Activated CD8-positive, alpha-beta T cell treated with anti-CD3 and anti-CD28 coated beads, Interleukin-2, amount 10 ng/mL, durations not matched to agents 7 days and 5 days (primary cell): Measurements from ENCODE around the gene CCDC88A. TPM values are rescaled to one million over a fixed set of nuclear protein-coding genes. Genes with fewer than 3 reads are reported as not detected.
"Not testable (repeated sequence)": the region's sequence is repeated elsewhere in the genome, so short reads cannot be mapped to it uniquely, and the experiment has no call there.

Experiments used
- ATAC-seq: fragments of 150-1000 bp; cut with Tn5 transposase; one replicate; pipeline ENCODE4 v1.10.0; 2021; ENCODE audit warnings: moderate library complexity
- CTCF ChIA-PET: fragments of 350-600 bp; sonication (Branson Sonifier 250); formaldehyde crosslinking; loops from one replicate; lab custom pipeline; 2021; ENCODE audit warnings: antibody characterized with exemption; lab: Charles Lee
- POLR2A ChIA-PET: fragments of 350-600 bp; sonication (Branson Sonifier 250); formaldehyde crosslinking; loops from one replicate; lab custom pipeline; 2021; ENCODE audit warnings: antibody characterized with exemption; lab: Charles Lee
- DNase-seq: peaks from one replicate; pipeline ENCODE4 v3.0.0-alpha.2; 2020
- H3K27ac Mint-ChIP-seq: one replicate; pipeline ENCODE4 v1.8.0; 2021; ENCODE audit warnings: mild to moderate bottlenecking, mixed read lengths
- H3K27me3 Mint-ChIP-seq: one replicate; pipeline ENCODE4 v1.8.0; 2021; ENCODE audit warnings: low read depth, mixed read lengths
- H3K36me3 Mint-ChIP-seq: one replicate; pipeline ENCODE4 v1.8.0; 2021; ENCODE audit warnings: low read depth, mixed read lengths
- H3K4me1 Mint-ChIP-seq: one replicate; pipeline ENCODE4 v1.8.0; 2021; ENCODE audit warnings: low read depth, mixed read lengths
- H3K4me3 Mint-ChIP-seq: one replicate; pipeline ENCODE4 v1.8.0; 2021; ENCODE audit warnings: mild to moderate bottlenecking, mixed read lengths
- H3K9me3 Mint-ChIP-seq: one replicate; pipeline ENCODE4 v1.8.0; 2022; ENCODE audit warnings: mixed read lengths; ENCODE audit not compliant: insufficient read depth
- total RNA-seq, 2 experiments: library from RNA; stranded (reverse); gene quantifications; one replicate each; pipeline ENCODE4 v1.2.3, GENCODE V29; 2021

Gene CCDC88A
- total RNA-seq, 2 experiments from 2014 or later: 12.0 to 12.9 TPM

DNA sequence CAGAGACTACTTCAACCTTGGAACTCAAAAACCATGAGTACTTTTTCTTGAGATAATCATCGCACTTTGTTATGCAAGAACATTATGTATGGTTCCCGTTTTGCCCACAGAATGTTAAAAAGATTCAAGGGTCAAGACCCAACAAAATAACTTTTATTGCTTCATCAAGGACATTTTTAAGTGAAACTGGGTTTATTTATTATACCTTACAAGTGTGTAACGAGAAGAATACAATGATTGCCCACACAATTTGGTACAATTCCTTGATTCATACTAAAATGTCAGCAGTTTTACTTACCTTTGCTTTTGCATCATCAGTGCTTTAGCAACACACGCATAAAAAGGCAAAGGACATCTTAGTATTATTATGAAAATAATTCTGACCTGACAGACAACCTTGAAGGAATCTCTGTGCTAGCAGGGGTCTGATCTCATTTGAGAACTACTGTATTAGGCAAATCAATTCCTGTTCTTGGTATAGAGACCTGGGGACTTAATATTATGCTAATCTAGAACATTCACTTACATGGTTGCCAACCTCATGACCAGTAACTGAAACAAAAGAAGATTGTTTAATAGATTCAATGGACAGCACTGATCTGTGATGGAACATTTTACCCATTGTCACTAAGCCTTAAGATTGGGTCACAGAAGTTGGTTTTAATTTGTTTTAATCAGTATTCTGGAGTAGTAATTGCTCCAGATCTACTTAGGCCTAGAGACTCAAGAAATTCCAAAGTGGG is 16.2 kb downstream of the CCDC88A start:
- Mint-ChIP-seq H3K27ac (no peak overlapping the region), H3K36me3 (peaks cover 2% of the 10 kb centered on the region), H3K27me3 (no peaks in the 10 kb centered on the region), H3K4me1 (no peaks in the 10 kb centered on the region), H3K9me3 (no peaks in the 10 kb centered on the region), H3K4me3 (no peak overlapping the region)
- DNase-seq (no peak), ATAC-seq (no peak)
- CTCF ChIA-PET: no interaction called here
- POLR2A ChIA-PET: no interaction called here

DNA sequence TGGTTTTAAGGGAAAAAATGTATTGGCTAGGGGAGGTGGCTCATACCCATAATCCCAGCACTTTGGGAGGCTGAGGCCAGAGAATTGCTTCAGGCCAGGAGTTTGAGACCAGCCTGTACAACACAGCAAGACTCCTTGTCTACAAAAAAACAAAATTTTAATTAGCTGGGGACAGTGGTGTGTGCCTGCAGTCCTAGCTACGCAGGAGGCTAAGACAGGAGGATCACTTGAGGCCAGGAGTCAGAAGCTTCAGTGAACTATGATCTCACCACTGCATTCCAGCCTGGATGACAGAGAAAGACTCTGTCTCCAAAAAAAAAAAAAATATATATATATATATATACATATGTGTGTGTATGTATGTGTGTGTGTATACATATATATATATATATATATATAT is 18.5 kb downstream of the CCDC88A start:
- H3K9me3 Mint-ChIP-seq: no peaks in the 10 kb centered on the region

DNA sequence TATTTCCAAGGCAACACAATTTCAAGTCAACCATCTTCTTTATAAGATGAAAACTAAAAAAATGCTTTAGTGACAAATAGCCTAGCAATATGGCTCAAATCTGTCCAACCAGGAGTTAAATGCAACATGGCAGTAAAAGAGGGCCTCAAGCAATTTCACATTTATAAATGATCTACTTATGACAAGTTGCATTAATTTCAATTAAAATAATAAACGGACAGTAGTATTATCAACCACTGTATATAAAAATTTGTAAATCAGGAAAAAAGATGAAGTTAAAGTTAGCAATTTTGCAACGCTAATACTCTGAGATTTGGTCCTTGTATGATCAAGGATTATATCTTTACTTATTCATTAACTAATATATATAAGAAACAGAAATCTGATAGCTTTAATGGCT is 19.3 kb downstream of the CCDC88A start:
- CTCF ChIA-PET: no interaction called here
- H3K4me3 Mint-ChIP-seq: no peak overlapping the region
- ATAC-seq: no peak
- H3K27me3 Mint-ChIP-seq: no peaks in the 10 kb centered on the region
- no peak for DNase-seq
- no peaks in the 10 kb centered on the region for H3K9me3 Mint-ChIP-seq
- no peaks in the 10 kb centered on the region for H3K4me1 Mint-ChIP-seq
- POLR2A ChIA-PET: no interaction called here
- H3K36me3 Mint-ChIP-seq: peaks cover 2% of the 10 kb centered on the region
- H3K27ac Mint-ChIP-seq: no peak overlapping the region

More for the DNA sequence above, 18.5 kb downstream of the CCDC88A start:
- ATAC-seq (no peak), DNase-seq (no peak)
- H3K4me1 Mint-ChIP-seq: no peaks in the 10 kb centered on the region
- no peak overlapping the region for H3K4me3 Mint-ChIP-seq
- ChIA-PET CTCF (no interaction called here), POLR2A (no interaction called here)
- peaks cover 2% of the 10 kb centered on the region for H3K36me3 Mint-ChIP-seq
- no peaks in the 10 kb centered on the region for H3K27me3 Mint-ChIP-seq
- H3K27ac Mint-ChIP-seq: no peak overlapping the region

DNA sequence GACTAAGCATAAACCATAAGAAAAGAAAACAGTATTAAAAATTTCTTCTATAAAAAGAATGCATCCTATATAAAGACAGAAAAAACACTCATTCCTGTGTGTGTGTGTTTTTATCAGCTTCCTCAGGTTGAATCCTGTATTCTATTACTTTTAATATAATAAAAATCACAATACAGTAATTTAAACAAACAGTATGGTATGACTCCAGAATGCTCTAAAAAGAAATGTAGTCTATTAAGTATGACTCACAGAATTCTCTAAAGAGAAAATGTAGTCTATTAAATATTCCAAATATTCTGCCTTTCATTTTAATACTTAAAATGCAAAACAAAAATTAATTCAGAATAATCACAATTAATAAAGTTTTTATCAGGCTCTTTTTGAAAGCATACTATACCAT is 19.8 kb downstream of the CCDC88A start:
- Mint-ChIP-seq H3K4me1 (no peaks in the 10 kb centered on the region), H3K27me3 (no peaks in the 10 kb centered on the region), H3K27ac (no peak overlapping the region), H3K4me3 (no peak overlapping the region), H3K9me3 (no peaks in the 10 kb centered on the region), H3K36me3 (no peaks in the 10 kb centered on the region)
- POLR2A ChIA-PET: no interaction called here
- CTCF ChIA-PET: no interaction called here
- DNase-seq (no peak), ATAC-seq (no peak)

DNA sequence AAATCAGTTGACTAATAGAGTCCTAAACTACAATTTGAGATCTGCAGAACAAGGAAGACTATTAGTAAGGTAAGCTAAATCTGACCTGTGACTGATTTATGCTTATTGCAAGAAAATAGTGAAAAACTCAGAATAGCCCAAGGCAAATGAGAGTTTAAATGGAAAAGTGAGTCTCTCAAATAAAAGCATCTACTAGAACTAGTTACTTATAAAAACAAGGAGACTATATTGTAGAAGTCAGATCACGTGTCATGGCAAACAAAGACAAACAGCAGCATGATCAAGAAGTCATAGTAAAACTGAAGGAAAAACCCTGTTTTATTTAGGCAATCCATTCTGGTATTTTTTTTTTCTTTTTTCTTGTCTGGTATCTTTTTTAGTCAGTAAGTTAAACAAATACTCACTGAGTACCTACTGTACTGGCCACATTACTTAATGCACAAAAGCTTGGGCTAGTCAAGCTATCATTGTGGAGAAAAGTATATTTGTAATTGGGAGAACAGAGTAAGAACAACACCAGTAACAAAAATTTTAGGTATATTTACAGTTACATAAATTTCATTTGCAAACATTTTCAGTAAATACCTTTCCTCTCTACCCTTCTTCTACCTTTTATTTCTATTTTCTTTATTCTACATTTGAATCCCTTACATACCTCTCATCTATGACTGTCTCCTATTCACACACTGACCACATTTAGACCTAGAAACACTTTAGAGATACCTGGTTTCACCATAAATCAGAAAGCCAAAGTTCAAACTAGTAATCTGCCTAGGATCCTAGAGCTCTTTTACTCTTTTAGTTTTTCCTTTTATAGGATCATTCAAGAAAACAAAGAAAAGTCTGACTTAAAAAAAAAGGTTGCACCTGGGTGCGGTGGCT is 23.7 kb downstream of the CCDC88A start:
- ChIA-PET CTCF (no interaction called here), POLR2A (interaction anchor here (0.6 kb wide), 1 partner anchor 227 kb away, joined by 3 read pairs; no protein-coding TSS in a partner anchor)
- Mint-ChIP-seq H3K27me3 (no peaks in the 10 kb centered on the region), H3K27ac (no peak overlapping the region), H3K36me3 (no peaks in the 10 kb centered on the region), H3K4me3 (no peak overlapping the region), H3K4me1 (no peaks in the 10 kb centered on the region), H3K9me3 (no peaks in the 10 kb centered on the region)
- no peak for DNase-seq
- no peak for ATAC-seq

DNA sequence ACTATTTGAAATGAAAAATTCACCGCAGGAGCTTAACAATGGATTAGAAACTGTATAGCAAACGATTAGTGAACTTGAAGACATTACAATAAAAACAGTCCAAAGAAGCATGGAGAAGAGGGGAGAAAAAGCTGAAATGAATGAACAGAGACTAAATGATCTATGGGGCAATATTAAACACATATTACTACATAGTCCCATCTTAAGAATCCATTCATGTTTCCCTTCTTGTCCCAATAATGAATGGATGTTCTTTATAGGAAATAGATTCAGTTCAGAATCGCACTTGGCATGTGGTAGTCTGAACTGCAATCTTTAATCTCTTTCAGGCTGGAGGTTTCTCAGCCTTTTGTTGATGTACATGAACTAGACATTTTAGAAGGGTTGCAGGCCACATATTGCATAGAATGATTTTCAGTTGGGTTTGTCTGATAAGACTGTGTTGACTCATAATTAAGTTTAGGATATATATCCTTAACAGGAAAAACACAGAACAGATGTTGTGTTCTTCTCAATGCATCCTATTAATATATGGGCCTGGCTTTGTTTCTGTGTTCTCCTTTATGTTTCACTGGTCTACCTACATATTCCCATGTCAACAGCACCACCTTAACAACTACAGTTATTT is 27.9 kb downstream of the CCDC88A start:
- Mint-ChIP-seq H3K36me3 (no peaks in the 10 kb centered on the region), H3K27me3 (no peaks in the 10 kb centered on the region), H3K4me3 (no peak overlapping the region), H3K4me1 (no peaks in the 10 kb centered on the region), H3K27ac (no peak overlapping the region), H3K9me3 (no peaks in the 10 kb centered on the region)
- ChIA-PET POLR2A (no interaction called here), CTCF (no interaction called here)
- no peak for DNase-seq
- ATAC-seq: no peak

DNA sequence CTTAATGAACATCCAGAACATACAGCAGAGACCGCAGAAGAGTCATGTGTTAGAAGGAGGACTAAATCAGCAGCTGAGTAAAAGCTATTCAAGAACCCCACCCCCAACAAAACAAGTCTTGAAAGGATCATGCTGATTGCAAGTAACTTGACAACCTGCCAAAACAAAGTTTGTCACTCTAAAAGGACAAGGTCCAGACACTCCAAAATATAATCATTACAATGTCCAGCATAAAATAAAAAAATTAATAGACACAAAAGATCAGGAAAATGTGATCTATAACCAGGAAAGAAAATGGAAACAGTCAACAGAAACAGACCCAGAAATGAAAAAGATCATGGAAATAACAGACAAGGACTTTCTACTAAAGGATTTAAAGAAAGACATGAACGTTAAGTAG is 28.5 kb downstream of the CCDC88A start:
- H3K27me3 Mint-ChIP-seq: no peaks in the 10 kb centered on the region

DNA sequence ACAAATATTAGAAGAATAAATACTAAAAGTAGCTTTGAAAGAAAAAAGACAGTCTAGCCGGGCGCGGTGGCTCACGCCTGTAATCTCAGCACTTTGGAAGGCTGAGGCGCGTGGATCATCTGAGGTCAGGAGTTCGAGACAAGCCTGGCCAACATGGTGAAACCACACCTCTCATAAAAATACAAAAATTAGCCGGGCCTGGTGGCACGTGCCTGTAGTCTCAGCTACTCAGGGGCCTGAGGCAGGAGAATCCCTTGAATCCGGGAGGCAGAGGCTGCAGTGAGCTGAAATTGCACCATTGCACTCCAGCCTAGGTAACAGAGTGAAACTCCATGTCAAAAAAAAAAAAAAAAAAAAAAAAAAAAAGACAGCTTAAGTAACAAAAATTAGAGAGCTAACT is 34.1 kb downstream of the CCDC88A start:
- DNase-seq, ATAC-seq, POLR2A ChIA-PET: not testable (repeated sequence)

More for the DNA sequence above, 28.5 kb downstream of the CCDC88A start:
- CTCF ChIA-PET: interaction anchor here (0.9 kb wide), 1 partner anchor 40 kb away, joined by 4 read pairs; no protein-coding TSS in a partner anchor
- Mint-ChIP-seq H3K4me3 (no peak overlapping the region), H3K36me3 (no peaks in the 10 kb centered on the region), H3K4me1 (no peaks in the 10 kb centered on the region), H3K9me3 (no peaks in the 10 kb centered on the region), H3K27ac (no peak overlapping the region)
- no peak for ATAC-seq
- no peak for DNase-seq
- POLR2A ChIA-PET: no interaction called here

DNA sequence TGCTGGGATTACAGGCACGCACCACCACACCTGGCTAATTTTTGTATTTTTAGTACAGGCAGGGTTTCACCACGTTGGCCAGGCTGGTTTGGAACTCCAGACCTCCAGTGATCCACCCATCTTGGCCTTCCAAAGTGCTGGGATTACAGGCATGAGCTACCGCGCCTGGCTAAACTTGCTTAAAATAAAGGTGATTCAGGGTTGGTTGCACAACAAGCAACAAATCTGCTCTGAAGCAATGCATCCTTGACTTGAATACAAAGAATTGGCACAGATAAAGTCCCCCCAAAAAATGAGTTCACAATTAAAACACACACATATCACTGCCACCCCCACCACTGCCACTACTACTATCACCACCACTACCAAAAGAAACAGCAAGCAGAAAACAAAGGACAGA is 34.9 kb downstream of the CCDC88A start:
- H3K27me3 Mint-ChIP-seq: no peaks in the 10 kb centered on the region
- H3K4me3 Mint-ChIP-seq: no peak overlapping the region
- ChIA-PET POLR2A (no interaction called here), CTCF (no interaction called here)
- H3K4me1 Mint-ChIP-seq: no peaks in the 10 kb centered on the region
- no peaks in the 10 kb centered on the region for H3K9me3 Mint-ChIP-seq
- H3K27ac Mint-ChIP-seq: no peak overlapping the region
- ATAC-seq: no peak
- DNase-seq: no peak
- H3K36me3 Mint-ChIP-seq: no peaks in the 10 kb centered on the region

More for the DNA sequence above, 34.1 kb downstream of the CCDC88A start:
- H3K9me3 Mint-ChIP-seq, CTCF ChIA-PET, H3K27me3 Mint-ChIP-seq, H3K4me1 Mint-ChIP-seq, H3K27ac Mint-ChIP-seq, H3K36me3 Mint-ChIP-seq, H3K4me3 Mint-ChIP-seq: not testable (repeated sequence)

DNA sequence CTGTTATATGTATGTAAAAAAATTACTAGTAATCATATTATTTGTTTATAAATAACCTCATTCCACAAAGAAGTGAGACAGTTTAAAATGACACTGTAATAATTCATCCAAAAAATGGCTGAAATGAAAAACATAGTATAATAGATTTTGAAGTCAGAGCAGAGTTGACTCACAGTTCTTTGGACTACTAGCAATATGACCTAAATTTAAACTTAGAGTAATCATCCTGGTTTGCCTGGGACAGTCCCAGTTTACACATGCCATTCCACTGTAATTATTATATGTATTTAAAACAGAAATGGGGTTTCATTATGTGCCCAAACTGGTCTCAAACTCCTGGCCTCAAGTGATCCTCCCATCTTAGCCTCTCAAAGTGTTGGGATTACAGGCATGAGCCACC is 48.3 kb downstream of the CCDC88A start:
- no peak overlapping the region for H3K27ac Mint-ChIP-seq

DNA sequence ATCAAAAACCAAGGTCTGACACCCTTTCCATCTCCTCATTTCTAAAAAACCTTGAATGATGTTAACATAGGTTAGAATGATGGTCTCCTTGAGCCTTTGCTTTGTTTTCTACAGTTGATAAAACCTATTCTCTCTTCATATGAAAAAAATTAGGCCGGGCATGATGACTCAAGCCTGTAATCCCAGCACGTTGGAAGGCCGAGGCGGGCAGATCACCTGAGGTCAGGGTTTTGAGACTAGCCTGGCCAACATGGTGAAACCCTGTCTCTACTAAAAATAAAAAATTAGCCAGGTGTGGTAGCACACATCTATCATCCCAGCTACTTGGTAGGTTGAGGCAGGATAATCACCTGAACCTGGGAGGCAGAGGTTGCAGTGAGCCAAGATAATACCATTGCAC is 49.4 kb downstream of the CCDC88A start:
- ATAC-seq (no peak), DNase-seq (no peak)
- no peaks in the 10 kb centered on the region for H3K36me3 Mint-ChIP-seq
- H3K4me3 Mint-ChIP-seq: no peak overlapping the region
- no peaks in the 10 kb centered on the region for H3K9me3 Mint-ChIP-seq
- H3K27me3 Mint-ChIP-seq: no peaks in the 10 kb centered on the region
- ChIA-PET POLR2A (no interaction called here), CTCF (no interaction called here)
- H3K4me1 Mint-ChIP-seq: no peaks in the 10 kb centered on the region
- H3K27ac Mint-ChIP-seq: no peak overlapping the region

More for the DNA sequence above, 48.3 kb downstream of the CCDC88A start:
- Mint-ChIP-seq H3K27me3 (no peaks in the 10 kb centered on the region), H3K4me1 (no peaks in the 10 kb centered on the region), H3K4me3 (no peak overlapping the region), H3K9me3 (no peaks in the 10 kb centered on the region), H3K36me3 (no peaks in the 10 kb centered on the region)
- ATAC-seq: no peak
- ChIA-PET POLR2A (no interaction called here), CTCF (no interaction called here)
- no peak for DNase-seq

DNA sequence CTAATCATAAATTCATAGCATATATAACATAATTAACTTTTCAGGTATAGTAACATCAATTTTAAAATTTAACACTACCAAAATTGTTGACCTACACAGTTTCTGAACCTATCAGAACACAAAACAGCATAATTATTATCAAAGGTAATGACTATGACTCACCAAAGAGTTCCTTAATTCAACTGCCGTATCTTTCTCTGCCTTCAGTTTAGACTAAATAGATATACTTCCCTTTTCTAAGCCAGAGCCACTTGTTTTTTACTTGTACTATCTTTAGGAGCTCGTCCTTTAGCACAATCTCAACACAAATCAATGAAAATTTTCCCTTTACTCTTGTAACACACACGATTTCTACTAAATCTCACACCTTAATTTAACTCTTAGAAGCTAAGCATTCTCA is 54.4 kb downstream of the CCDC88A start:
- no peaks in the 10 kb centered on the region for H3K4me1 Mint-ChIP-seq
- no peak for ATAC-seq
- no peaks in the 10 kb centered on the region for H3K36me3 Mint-ChIP-seq
- ChIA-PET CTCF (interaction anchor here (1.0 kb wide), 1 partner anchor 66 kb away, joined by 3 read pairs; no protein-coding TSS in a partner anchor), POLR2A (no interaction called here)
- no peaks in the 10 kb centered on the region for H3K27me3 Mint-ChIP-seq
- DNase-seq: no peak
- H3K4me3 Mint-ChIP-seq: no peak overlapping the region
- no peaks in the 10 kb centered on the region for H3K9me3 Mint-ChIP-seq
- no peak overlapping the region for H3K27ac Mint-ChIP-seq
